Stimulated activated CD4-positive, alpha-beta T cell treated with anti-CD3 and anti-CD28 coated beads, Interleukin-1b, Interleukin-23, amount 100 ng/mL, for 4 hours (primary cell): Measurements from ENCODE around the gene RAB14.
"Not testable (repeated sequence)": the region's sequence is repeated elsewhere in the genome, so short reads cannot be mapped to it uniquely, and the experiment has no call there.

Experiments used
- DNase-seq, 2 donors: peaks; one replicate each; pipeline ENCODE4 v3.0.0-alpha.2; 2020; ENCODE audit warnings: low read depth in 2 of 2

RAB14 gene

DNA sequence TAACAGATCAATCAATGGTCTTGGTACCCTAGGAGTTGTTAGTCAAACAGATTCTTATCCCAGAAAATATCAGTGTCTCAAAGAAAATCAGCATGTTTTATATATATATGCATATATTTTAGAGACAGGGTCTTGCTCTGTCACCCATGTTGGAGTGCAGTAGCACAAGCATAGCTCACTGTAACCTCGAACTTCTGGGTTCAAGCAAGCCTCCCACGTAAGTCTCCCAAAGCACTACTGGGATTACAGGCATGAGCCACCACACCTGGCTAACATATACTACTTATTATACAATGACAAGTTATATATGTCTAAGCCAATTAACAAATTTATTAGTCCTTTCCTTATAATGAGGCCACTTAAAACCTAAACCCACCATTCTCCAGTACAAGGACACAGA is 10.4 kb downstream of the RAB14 start:
- DNase-seq, result no peak

DNA sequence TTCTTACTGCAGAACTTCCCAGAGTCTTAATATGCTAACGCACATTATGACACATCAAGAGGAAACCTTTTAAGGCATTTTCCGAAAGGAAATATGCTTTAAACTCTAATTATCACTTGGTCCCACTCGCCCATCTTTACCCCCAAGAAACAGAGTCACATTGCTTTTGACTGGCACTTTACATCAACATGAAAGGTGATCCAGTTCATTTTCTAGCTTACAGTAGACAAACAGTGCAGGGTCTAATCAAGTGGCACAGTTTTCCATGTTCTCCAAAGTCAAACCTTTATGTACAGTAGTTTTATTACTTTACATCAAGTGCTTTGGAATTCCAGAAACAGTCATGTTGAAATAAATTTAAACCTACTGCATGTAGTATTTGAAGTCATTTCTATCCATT is 12.0 kb downstream of the RAB14 start:
- DNase-seq, result no peak

DNA sequence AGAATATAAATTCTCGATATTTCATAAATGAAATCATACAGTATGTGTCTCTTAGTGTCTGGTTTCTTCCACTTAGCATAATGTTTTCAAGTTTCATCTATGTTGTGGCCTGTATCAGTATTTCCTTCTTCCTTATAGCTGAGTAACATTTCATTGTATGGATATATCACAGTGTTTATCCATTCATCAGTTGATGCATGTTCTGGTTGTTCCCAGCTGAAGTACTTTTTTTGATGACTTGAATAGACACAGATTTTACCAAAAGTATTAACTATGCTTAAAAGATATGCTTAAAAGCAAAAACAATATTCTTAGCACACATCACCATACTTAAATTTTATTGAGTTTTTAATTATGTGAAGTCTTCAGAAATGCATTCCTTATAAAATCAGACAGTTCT is 12.7 kb downstream of the RAB14 start:
- no peak for DNase-seq

DNA sequence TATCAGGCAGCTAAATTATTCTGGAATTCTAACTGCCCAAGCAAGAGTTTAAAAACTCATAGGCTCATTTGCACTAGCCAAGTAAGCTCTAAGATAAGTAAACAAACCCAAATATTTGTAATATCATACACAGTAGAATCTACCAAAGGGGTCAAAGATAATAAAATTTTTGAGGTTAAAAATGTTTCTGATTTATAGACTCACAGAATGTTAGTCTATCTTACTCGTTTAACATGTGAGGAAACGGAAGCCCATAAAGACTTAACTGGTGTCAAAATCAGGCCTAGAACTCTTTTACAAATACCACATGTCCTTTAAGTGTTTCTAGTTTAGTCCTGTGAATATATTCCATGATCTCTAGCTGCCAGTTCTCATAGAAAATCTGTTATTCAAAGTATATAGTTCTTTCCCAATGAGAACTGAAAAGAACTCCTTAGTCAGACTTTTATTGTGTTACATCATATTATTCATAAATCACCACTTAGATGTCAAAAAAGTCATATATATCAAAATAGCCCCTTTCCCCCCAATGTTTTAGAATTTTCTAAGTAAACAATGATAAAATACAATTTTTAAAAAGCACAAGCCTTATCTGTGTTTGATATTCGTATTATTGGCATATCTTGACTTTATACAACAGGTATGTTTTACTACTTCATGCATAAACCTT is 13.9 kb downstream of the RAB14 start:
- no peak for DNase-seq

DNA sequence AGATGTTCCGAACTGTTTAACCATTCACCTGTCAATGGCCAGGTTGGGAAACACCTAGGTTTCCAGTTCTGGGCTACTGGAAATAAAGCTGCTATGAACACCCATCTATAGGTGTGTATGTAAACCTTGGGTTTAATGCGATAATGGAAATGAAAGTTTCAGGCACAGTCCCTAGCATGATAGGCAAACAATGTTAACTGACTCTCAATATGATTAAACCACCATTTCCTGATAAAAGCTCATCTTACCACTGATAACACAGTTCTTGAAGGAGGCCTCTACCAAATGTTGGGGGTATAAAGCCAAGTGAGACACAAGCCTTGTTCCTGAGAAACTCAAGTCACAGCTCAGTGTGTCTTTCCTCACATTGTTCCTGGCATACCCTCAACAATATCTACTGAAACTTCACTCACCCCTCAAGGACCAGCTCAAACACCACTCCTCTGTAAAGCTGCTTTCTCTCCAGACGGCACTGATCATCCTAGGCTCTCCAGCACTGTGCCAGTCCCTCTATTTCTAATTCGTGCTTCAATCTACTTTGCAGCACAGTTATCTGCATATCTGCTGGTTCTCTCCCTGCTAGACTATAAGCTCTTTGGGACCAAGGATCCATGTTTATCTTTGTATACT is 15.8 kb downstream of the RAB14 start:
- DNase-seq, result no peak

DNA sequence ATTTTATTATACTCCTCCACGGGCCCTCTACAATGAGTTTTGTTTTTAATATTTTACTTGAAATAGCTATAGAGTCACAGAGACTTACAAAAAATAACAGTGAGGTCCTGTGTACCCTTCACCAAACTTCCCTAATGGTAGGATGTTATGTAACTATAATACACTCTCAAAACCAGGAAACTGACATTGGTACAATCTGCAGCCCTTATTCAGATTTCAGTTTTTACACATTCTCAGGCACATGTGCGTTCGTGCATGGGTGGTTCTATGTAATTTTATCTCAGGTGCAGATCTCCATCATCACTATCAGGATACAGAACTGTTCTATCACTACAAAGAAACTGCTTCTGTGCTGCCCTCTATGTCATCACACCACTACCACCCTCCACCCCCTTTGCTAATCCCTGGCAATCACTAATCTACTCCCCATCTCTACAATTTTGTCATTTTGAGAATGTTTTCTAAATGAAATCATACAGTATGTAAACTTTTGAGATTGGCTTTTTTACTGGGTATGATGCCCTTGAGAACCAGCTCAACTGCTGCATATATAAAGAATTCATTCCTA is 16.4 kb downstream of the RAB14 start:
- no peak for DNase-seq

DNA sequence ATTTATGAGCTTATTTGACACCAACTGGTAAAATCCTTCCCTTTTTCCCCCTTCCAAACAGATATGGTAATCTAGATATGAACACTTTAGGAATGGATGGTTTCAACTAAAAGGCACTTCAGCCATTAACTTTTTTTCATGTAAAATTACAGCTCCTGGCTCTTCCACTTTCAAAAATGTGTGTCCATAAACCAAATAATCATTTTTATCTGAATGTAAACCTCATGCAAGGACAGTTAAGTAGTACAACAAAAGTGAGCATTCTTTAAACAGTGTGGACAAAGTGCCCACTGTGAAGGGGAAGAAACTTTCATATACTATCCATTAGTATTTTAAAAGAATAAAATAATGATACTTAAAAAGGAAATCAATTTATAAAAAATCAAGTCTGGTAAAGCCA is 17.2 kb downstream of the RAB14 start:
- no peak for DNase-seq

DNA sequence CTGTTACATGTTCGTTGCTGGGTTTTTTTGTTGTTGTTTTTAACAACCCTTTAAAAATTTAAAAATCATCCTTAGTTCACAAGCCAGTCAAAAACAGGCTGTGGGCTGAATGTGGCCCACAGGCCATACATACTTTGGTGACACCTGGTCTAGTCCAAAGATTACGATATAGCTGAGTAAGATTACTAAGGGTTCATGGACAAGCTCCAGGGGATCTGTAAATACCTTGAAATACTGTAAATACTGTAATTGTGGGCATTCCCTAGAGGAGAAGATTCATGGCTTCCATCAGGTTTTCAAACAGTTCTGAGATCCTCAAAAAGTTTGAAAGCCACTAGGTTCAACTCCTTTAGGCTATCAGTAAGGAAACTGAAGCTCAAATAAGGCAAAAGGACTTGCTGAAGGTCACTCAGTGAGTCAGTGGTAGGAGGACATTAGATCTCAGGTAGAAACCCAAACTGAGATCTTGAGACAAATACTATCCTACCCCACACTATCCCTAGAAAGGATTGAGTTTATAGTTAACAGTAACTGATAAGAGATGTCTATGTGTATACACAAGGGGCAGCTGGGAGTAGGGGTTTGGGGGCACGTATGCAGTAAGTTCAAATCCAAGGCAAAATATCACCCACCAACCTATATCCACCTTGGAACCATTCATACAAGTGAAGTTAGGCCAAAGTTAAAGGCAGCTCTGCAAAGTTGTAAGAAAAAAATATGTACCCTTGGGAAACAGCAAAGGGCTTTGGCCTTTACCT is 17.8 kb downstream of the RAB14 start:
- DNase-seq, result no peak

DNA sequence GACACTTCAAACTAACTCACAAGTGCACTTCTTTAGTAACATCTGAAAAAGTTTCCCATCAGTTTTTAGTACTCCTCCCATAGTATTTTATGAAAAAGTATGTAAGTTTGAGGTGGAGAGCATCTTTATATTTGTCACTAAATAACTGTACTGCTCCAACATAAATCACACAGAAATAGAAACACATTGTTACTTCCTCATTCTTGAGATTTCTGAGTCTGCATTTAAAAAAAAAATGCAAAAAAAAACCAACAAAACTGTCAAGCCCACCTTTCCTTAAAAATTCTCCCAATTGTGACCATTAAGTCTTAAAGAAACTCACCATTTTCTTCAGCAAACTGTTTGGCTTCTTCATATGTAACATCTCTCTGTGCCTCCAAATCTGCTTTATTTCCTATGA is 18.7 kb downstream of the RAB14 start:
- no peak for DNase-seq

DNA sequence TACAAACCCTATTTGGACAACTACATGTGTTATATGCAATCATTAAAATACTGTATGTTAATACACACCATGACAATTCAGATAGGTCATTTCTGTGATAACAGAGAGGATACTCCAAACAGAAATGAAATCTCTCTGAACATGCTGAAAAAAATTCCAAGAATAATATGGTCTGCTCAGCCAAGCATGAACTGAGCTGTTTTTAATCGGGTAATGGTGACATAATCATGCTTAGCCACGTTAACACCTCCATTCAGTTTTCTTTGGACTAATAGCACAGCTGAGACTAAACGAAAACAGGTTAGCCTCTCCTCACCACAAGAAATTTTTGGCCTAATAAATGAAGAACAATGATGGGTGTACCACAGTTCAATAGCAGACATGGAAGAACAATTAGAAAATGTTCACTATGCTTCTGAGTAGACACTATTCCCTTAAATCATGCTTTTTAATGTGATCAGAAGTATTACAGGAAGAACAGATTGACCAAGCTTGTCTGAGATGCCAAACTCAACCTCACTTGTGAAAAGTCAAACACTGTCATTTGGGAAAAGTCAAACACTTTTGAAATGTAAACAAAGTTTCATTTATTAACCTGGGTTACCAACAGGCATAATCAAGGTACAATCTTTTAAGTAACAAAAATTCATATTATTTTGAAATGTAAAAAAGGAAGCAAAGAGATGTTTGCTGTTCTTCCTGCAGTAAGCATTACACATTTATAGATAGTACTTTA is 19.4 kb downstream of the RAB14 start:
- no peak for DNase-seq

DNA sequence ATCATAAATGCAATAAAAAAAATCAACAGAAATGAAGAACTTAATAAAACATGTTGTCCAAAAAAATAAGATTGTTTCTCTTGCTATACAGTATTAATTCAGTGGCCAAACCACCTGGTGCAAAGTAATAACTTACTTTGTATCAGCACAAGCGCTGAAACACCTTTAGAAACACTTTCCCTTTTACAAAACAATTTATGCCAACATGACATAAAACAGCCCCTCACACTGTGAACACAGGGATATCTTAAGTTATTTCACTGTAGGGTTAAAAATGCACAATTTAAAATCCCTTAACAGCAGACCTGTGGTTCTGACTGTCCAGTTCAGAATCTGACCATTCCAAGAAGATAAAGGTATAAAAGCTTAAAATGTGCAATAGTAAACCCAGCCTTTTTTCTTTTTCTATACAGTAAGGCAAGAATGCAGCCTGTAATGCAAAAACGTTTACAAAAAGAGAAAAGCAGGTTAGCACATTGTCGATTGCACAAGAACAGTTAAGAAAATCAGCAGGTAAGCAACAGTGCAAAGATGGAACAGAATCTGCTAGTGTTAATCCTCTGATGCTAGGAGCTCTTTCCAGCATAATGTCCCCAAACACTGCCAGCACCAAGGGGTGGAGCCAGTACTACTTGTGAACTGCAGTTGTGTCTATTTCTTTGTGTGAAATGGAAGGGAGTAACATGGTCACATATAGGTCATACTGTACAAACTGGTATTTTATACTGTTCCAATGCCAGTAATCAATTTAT is 21.6 kb downstream of the RAB14 start:
- no peak for DNase-seq

DNA sequence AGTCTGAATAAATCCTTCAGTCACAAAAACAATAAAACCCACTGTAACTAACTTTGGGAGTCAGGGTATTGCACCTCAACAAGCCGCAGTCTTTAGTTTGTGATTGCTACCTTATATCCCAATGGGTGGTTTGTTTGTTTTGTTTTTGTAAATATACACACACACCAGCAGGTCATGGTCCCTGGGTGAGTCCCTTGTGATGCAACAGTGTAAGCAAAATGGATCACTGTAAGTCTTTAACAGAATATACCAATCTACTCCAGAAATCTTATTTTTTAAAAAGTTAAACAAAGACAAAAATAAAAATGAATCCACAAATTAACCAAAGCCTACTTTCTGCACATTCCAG is 22.3 kb downstream of the RAB14 start:
- not testable (repeated sequence) for DNase-seq

DNA sequence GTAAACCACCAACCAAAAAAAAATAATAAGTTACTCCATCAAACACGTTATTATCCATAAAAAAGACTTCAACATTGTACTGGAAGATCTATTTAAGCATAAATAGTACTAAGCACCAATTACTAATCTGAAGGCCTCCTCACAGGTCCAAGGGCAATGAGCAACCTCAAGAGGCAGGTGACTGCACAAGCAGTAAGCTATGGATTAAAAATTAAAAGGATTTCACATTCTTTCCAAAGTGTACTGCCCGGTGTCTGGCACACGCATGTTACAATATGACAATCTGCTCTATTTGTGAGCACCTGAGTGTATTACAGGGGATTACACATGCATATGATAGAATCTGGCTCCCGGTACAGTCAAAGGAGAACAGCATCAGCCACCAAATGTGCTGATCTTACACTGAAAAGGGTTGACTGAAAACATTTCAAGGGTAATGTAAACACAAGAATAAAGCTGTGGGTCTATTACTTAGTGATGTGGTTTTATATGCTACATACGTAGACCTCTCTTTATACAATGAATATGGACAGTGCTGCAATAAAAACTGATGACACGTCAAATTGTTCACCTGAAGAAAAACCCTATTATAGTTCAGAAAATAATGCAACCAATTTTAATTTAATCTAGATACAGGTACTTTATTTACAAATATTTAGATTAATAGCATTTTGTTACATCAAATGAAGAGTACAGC is 22.8 kb downstream of the RAB14 start:
- no peak for DNase-seq

DNA sequence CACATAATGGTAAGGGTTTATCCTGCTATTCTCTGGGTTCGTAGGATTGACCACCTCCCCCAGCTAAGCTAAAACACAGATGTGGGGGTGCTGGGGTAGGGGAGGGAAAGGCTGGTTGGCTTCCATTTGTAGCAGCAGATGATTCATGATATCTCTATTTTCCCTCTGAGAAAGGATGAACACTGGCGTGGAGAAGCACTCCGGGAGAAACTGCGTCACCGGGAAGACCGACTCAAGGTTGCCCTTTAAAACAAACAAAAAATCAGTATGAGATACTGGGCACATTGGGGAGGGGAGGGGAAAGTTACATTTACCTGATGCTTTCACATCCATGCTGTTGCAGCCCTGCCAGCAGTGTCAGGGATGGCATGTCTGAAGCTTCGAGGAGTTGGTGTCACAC is 28.2 kb downstream of the RAB14 start:
- DNase-seq, result no peak

DNA sequence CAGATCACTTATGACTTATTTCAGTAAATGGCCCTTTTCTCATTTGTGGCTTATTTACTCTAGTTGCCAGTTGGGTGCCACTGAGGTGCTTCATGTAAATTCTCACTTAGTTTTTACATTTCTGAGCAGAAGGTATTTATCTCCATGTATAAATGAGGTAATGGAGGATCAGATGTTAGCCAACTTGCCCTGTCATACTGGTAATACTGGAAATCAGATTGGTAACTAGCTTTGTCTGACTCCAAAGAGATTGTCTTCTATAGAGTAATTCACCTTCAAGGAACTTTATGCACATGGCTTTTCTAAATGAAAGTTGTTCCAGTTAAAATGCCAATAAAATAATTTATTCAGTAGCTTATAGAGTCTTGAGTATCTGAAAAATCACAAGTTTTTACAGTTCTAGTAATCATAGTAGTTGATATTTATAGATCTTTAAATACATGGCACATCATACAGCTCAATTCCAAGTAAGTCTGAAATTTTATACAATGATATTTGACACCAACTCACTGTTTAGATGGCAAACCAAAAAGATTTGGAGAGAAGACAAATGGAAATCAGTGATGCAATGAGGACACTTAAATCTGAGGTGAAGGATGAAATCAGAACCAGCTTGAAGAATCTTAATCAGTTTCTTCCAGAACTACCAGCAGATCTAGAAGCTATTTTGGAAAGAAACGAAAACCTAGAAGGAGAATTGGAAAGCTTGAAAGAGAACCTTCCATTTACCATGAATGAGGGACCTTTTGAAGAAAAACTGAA is 28.8 kb downstream of the RAB14 start:
- no peak for DNase-seq

DNA sequence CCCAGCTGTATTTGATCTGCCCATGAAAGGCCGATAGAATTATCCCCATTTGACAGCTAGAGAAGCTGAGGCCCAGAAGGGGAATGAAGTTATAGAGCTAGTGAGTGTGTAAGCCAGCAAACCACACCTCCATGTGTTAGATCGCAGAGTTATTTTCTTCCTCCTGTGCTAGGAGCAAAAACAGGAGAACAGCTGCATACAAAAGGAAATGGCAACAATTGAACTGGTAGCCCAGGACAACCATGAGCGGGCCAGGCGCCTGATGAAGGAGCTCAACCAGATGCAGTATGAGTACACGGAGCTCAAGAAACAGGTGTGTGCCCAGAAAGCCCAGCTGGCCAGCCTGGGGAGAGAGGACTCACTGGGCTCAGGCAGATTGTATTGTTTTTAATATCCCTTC is 30.4 kb downstream of the RAB14 start:
- DNase-seq, result no peak

DNA sequence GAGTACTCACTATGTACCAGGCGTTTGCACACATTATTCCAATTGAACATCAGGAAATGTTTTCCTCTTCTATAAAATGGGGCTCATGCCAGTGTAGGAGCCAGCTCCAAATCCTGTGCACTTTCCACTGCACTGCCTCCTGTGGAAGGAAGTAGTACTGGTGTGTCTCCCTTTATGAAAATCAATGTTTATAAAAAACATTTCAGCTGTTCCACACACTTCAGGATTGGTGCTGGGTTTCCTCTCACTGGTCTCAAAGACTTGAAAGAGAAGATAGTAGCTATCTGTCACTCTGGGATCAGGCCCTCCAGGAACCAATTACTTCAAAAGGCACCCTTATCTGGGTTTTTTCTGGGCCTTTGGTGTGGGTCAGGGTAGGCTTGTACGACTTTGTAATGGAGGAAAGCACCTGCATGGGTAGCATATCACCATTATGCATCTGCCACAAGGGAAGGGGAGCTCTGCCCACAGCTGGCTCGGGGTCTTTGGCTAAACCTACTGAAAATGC is 32.5 kb downstream of the RAB14 start:
- DNase-seq, result no peak

DNA sequence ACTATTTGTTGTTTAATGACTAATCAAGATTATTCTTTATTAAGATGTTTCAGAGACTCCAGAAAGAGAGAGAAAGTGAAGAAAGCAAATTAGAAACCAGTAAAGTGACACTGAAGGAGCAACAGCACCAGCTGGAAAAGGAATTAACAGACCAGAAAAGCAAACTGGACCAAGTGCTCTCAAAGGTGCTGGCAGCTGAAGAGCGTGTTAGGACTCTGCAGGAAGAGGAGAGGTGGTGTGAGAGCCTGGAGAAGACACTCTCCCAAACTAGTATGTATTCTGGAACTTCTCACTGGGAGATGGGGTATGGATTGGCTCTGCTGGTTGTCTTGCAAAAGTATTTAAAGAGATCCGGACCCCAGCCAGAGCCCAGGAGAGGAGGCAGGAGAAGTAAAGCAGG is 33.6 kb downstream of the RAB14 start:
- no peak for DNase-seq

DNA sequence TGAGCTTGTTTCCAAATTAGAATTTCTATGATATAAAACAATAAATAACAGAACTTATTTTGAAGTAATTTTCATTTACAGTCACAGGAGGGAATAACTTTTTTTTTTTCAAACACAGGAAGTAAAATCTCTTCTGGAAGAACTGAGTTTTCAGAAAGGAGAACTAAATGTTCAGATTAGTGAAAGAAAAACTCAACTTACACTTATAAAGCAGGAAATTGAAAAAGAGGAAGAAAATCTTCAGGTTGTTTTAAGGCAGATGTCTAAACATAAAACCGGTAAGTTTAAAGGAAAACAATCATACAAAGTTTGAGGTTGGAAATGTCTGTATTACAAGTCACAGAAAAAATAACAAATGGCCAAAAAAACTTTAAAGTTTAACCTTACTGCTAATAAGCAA is 41.6 kb downstream of the RAB14 start:
- no peak for DNase-seq

DNA sequence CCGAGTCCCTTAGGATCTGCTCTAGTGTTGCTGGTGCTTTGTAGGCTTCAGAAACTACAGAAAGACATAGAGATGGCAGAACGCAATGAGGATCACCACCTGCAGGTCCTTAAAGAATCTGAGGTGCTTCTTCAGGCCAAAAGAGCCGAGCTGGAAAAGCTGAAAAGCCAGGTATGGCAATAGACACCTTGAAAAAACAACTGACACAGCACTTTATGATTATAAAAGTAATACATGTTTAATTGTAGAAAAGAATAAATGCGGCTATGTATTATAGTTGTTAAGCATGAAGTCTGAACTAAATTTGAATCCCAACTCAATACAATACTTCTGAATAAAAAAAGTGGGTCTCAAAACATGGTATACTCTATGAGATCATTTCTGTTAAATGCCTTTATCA is 43.7 kb downstream of the RAB14 start:
- DNase-seq, result no peak
